NCI-H526 (cell line): ENCODE results near the gene UBL3.

Experiments used
- DNase-seq, 2 experiments: peaks; one replicate each; lab custom pipeline; 2025; lab: John Stamatoyannopoulos, UW

Gene UBL3

GRCh38 chr13:29758531-29759114, 91.8 kb downstream of the UBL3 start:
- DNase-seq: no peak

DNA sequence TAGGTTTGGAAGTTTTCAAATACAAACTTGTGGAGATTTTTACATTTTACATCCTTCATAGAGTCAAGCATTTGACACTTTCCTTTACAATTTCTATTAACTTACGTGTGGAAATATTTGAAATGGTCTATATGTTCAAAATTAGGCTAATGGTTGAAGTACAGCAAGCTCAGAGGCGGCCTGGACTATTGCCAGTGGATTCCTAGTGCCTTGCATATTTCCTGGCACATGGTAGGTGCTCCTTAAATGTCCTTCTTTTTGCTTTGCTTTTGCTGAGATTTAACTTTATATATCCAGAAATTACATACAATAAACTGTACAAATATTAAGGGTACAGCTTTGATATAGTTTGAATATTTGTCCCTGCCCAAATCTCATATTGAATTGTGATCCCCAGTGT, 93.9 kb downstream of the UBL3 start:
- DNase-seq: no peak

DNA sequence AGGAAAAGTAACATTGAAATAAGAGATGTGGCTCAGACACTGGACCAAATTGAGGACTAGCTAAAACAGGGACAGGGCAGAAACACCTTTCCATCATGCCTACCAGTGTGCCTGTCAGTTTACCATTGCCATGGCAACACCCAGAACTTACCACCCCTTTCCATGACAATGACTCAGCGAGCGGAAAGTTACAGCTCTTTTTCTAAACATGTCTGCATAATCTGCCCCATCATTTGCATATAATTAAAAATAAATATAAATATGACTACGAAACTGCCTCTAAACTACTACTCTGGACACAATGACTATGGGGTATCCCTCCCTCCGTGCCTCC, 96.0 kb downstream of the UBL3 start:
- peak; percentile 12 to 34 for DNase-seq

DNA sequence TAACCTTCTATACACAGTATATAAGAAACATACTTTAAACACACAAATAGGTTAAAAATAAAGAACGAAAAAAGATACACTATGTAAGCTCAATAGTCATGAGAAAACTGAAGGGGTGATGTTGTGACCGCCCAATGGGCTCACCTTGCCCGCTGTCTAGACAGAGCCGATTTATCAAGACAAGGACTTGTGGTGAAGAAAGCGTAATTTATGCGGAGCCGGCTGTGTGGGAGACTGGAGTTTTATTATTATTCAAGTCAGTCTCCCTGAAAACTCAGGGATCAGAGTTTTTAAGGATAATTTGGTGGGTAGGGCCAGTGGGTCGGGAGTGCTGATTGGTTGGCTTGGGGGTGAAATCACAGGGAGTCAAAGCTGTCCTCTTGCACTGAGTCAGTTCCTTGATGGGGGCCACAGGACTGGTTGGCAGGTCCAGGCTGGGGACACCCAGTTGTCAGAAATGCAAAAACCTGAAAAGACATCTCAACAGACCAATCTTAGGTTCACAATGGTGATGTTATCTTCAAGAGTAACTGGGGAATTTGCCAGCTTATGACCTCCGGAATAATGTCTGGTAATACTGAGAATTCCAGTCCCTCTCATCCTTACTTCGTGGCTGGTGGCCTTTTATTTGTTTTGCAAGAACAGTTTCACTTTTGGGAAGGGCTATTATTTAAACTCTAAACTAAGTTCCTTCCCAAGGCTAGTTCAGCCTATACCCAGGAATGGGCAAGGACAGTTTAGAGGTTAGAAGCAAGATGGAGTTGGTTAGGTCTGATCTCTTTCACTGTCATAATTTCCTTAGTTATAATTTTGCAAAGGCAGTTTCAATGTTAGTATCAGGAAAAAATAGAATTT, 96.6 kb downstream of the UBL3 start:
- no peak for DNase-seq

GRCh38 chr13:29752175-29752574, 98.2 kb downstream of the UBL3 start:
- no peak for DNase-seq

- DNase-seq: no peak
These were observed 100.3 kb downstream of the UBL3 start for GRCh38 chr13:29750183-29750530.

GRCh38 chr13:29749401-29750182, 100.8 kb downstream of the UBL3 start:
- no peak for DNase-seq

- DNase-seq: no peak
These were observed 102.3 kb downstream of the UBL3 start for GRCh38 chr13:29748097-29748496.

- no peak for DNase-seq
These were observed 104.2 kb downstream of the UBL3 start for GRCh38 chr13:29746148-29746677.

- no peak for DNase-seq
These were observed 104.7 kb downstream of the UBL3 start for GRCh38 chr13:29745704-29746103.

GRCh38 chr13:29743201-29743786, 107.1 kb downstream of the UBL3 start:
- DNase-seq: no peak

- no peak for DNase-seq
These were observed 109.5 kb downstream of the UBL3 start for GRCh38 chr13:29740961-29741360.

- DNase-seq: no peak
These were observed 113.4 kb downstream of the UBL3 start for GRCh38 chr13:29737061-29737460.

GRCh38 chr13:29733147-29733611, 117.2 kb downstream of the UBL3 start:
- no peak for DNase-seq

DNA sequence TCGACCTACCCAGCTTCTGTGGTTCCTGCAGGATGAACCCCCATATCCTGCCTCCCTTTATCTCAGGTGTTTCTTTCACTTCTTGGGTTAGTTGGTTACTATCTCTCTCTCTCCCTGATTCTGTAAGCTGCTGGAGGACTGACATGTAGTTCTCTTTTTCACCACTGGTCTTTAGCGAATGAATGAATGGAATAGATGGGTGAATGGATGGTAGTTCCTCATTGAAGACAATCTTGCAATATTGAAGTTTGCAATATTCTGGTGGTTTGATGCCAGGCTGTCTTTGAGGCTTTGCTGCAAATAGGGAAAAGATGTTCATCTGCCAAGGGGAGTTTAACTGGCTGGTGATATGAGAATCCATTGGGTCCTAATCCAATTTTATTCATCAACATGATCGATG, 120.2 kb downstream of the UBL3 start:
- no peak for DNase-seq

GRCh38 chr13:29722415-29722814, 128.0 kb downstream of the UBL3 start:
- DNase-seq: peak; percentile 40 to 57

GRCh38 chr13:29721766-29722165, 128.7 kb downstream of the UBL3 start:
- no peak for DNase-seq

DNA sequence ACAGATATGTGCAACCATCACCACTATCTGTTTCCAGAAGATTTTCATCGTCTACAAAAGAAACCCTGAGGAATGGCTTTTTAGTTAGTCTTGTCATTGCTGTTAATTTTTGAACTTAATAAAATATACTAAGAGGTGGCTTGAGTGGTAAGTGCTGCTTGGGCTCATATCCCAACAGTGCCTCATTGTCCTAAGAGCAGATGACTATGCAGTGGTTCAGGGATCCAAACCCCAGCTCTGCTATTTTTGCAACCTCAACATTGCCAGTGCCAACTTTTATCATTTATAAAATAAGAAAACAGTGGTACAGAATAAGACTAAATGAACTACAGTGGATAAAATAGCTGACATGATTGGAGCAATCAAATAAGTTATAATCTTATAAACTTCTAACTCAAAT, 131.7 kb downstream of the UBL3 start:
- no peak for DNase-seq

DNA sequence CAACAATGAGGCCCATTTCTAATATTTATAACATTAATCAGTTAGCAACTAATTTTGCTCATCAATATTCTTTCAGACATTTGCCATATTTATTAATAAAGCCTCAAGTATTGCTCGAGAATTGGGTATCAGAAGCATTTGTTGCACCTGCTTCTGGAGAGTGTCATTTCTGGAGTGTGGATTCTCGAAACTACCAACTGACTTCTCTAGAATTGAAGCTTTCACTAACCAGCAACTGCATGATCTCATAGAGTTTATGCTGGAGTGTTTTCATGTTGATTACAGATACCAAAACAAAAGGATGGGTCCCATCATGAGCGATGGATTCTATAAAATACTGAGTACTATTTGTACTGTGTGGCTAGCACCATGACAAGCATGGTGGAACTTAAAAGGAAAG, 133.9 kb downstream of the UBL3 start:
- DNase-seq: no peak
